Erythroblast (primary cell): Measurements from ENCODE around the gene MAP2K3.

Experiments used
- GATA1 ChIP-seq: IDR thresholded peaks from 2 replicates; pipeline ENCODE4 v1.6.1; 2011; ENCODE audit warnings: low read depth, mild to moderate bottlenecking, control low read depth, low read length, moderate library complexity
- POLR2A ChIP-seq: IDR thresholded peaks from 2 replicates; pipeline ENCODE4 v1.6.1; 2011; ENCODE audit warnings: mild to moderate bottlenecking, low read length

GRCh38 chr17:21318439-21318838 lies 33.9 kb downstream of the MAP2K3 start:
- TF ChIP-seq POLR2A (no peak), GATA1 (no peak)
